SK-N-SH treated with all-trans-retinoic acid at 6 μM for 48 hours (cell line): ENCODE measurements around the gene NAIF1.

Experiments
- ATAC-seq: fragments of 200-7000 bp; cut with Tn5 transposase; 3 replicates; pipeline ENCODE4 v1.9.1; 2020; ENCODE audit warnings: mild to moderate bottlenecking, moderate library complexity
- ARNTL ChIP-seq: fragments of 450-650 bp; formaldehyde crosslinking; IDR thresholded peaks from 2 replicates; pipeline ENCODE4 v1.5.0; 2020; ENCODE audit warnings: low read depth, mild to moderate bottlenecking, moderate library complexity, borderline replicate concordance
- BACH2 ChIP-seq: fragments of 250-450 bp; sonication (Bioruptor Pico); IDR thresholded peaks from 2 replicates; pipeline ENCODE4 v1.9.0; 2021; ENCODE audit warnings: mild to moderate bottlenecking, borderline replicate concordance
- CSDC2 ChIP-seq: fragments of 250-450 bp; sonication (Bioruptor Pico); IDR thresholded peaks from 2 replicates; pipeline ENCODE4 v1.5.0; 2020; ENCODE audit warnings: mild to moderate bottlenecking, moderate library complexity
- CSRNP3 ChIP-seq: fragments of 250-450 bp; sonication (Bioruptor Pico); IDR thresholded peaks from 2 replicates; pipeline ENCODE4 v1.5.1; 2021; ENCODE audit warnings: mild to moderate bottlenecking, moderate library complexity
- ESRRG ChIP-seq: fragments of 250-450 bp; sonication (Bioruptor Pico); IDR thresholded peaks from 2 replicates; pipeline ENCODE4 v1.6.1; 2021; ENCODE audit warnings: mild to moderate bottlenecking
- GLIS3 ChIP-seq: fragments of 250-450 bp; sonication (Bioruptor Pico); IDR thresholded peaks from 2 replicates; pipeline ENCODE4 v1.5.0; 2020; ENCODE audit warnings: mild to moderate bottlenecking, moderate library complexity
- ISL1 ChIP-seq: fragments of 250-450 bp; sonication (Bioruptor Pico); IDR thresholded peaks from 2 replicates; pipeline ENCODE4 v2.1.2; 2022; ENCODE audit warnings: mild to moderate bottlenecking, moderate library complexity
- OSR1 ChIP-seq: fragments of 250-450 bp; sonication (Bioruptor Pico); IDR thresholded peaks from 2 replicates; pipeline ENCODE4 v1.8.0; 2022; ENCODE audit warnings: moderate library complexity, mild to moderate bottlenecking, inconsistent platforms
- PATZ1 ChIP-seq: fragments of 250-450 bp; sonication (Bioruptor Pico); IDR thresholded peaks from 2 replicates; pipeline ENCODE4 v1.8.0; 2020; ENCODE audit warnings: mild to moderate bottlenecking, moderate library complexity, borderline replicate concordance
- PPARA ChIP-seq: fragments of 250-450 bp; sonication (Bioruptor Pico); IDR thresholded peaks from 2 replicates; pipeline ENCODE4 v1.5.0; 2020; ENCODE audit warnings: mild to moderate bottlenecking, borderline replicate concordance
- RARB ChIP-seq: fragments of 250-450 bp; sonication (Bioruptor Pico); IDR thresholded peaks from 2 replicates; pipeline ENCODE4 v1.8.0; 2021; ENCODE audit warnings: mild to moderate bottlenecking, moderate library complexity
- SNAI2 ChIP-seq: fragments of 250-450 bp; sonication (Bioruptor Pico); IDR thresholded peaks from 2 replicates; pipeline ENCODE4 v1.5.0; 2020; ENCODE audit warnings: mild to moderate bottlenecking, moderate library complexity
- TCF4 ChIP-seq: fragments of 250-450 bp; sonication (Bioruptor Pico); IDR thresholded peaks from 2 replicates; pipeline ENCODE4 v1.8.0; 2021; ENCODE audit warnings: mild to moderate bottlenecking, moderate library complexity, borderline replicate concordance
- TOX ChIP-seq: fragments of 250-450 bp; sonication (Bioruptor Pico); IDR thresholded peaks from 2 replicates; pipeline ENCODE4 v1.8.0; 2021; ENCODE audit warnings: mild to moderate bottlenecking, moderate library complexity, borderline replicate concordance
- ZC3H10 ChIP-seq: fragments of 250-450 bp; sonication (Bioruptor Pico); IDR thresholded peaks from 2 replicates; pipeline ENCODE4 v1.5.1; 2021; ENCODE audit warnings: mild to moderate bottlenecking, moderate library complexity
- ZFP3 ChIP-seq: fragments of 250-450 bp; sonication (Bioruptor Pico); IDR thresholded peaks from 2 replicates; pipeline ENCODE4 v1.5.0; 2020; ENCODE audit warnings: mild to moderate bottlenecking, moderate library complexity
- ZFP30 ChIP-seq: fragments of 450-650 bp; formaldehyde crosslinking; IDR thresholded peaks from 2 replicates; pipeline ENCODE4 v1.5.0; 2022; ENCODE audit warnings: mild to moderate bottlenecking, moderate library complexity
- ZNF565 ChIP-seq: fragments of 450-650 bp; formaldehyde crosslinking; conservative IDR thresholded peaks from 2 replicates; pipeline ENCODE4 v1.5.0; 2020; ENCODE audit warnings: low read depth, mild to moderate bottlenecking, moderate library complexity
- ZNF70 ChIP-seq: fragments of 450-650 bp; formaldehyde crosslinking; IDR thresholded peaks from 2 replicates; pipeline ENCODE4 v1.5.0; 2020; ENCODE audit warnings: mild to moderate bottlenecking, moderate library complexity
- ZNF8 ChIP-seq: fragments of 450-650 bp; formaldehyde crosslinking; IDR thresholded peaks from 2 replicates; pipeline ENCODE4 v1.5.0; 2020; ENCODE audit warnings: mild to moderate bottlenecking, moderate library complexity
- TF ChIP-seq, protein P1 (sequence below): fragments of 250-450 bp; sonication (Bioruptor Pico); IDR thresholded peaks from 2 replicates; pipeline ENCODE4 v1.8.0; 2021; ENCODE audit warnings: low read depth, mild to moderate bottlenecking, moderate library complexity, borderline replicate concordance
- TF ChIP-seq, protein P2 (sequence below): fragments of 250-450 bp; sonication (Bioruptor Pico); IDR thresholded peaks from 2 replicates; pipeline ENCODE4 v1.5.0; 2020; ENCODE audit warnings: mild to moderate bottlenecking, moderate library complexity

Gene NAIF1

GRCh38 chr9:128106181-128106939 lies 39.2 kb upstream of the NAIF1 start:
- TF ChIP-seq ARNTL (CRISPR knock-in tag) (no peak), SNAI2 (CRISPR knock-in tag) (no peak), GLIS3 (CRISPR knock-in tag) (no peak), ZFP3 (CRISPR knock-in tag) (no peak), ZFP30 (CRISPR knock-in tag) (no peak), ZNF8 (CRISPR knock-in tag) (no peak), TOX (CRISPR knock-in tag) (no peak), ZC3H10 (CRISPR knock-in tag) (no peak), PPARA (no peak), ZNF565 (no peak), RARB (CRISPR knock-in tag) (no peak), CSRNP3 (CRISPR knock-in tag) (no peak), ZNF70 (no peak), TCF4 (CRISPR knock-in tag) (no peak)
- TF ChIP-seq, protein P1, sequence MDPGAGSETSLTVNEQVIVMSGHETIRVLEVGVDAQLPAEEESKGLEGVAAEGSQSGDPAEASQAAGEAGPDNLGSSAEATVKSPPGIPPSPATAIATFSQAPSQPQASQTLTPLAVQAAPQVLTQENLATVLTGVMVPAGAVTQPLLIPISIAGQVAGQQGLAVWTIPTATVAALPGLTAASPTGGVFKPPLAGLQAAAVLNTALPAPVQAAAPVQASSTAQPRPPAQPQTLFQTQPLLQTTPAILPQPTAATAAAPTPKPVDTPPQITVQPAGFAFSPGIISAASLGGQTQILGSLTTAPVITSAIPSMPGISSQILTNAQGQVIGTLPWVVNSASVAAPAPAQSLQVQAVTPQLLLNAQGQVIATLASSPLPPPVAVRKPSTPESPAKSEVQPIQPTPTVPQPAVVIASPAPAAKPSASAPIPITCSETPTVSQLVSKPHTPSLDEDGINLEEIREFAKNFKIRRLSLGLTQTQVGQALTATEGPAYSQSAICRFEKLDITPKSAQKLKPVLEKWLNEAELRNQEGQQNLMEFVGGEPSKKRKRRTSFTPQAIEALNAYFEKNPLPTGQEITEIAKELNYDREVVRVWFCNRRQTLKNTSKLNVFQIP (CRISPR knock-in tag), result no peak
- TF ChIP-seq, protein P2, sequence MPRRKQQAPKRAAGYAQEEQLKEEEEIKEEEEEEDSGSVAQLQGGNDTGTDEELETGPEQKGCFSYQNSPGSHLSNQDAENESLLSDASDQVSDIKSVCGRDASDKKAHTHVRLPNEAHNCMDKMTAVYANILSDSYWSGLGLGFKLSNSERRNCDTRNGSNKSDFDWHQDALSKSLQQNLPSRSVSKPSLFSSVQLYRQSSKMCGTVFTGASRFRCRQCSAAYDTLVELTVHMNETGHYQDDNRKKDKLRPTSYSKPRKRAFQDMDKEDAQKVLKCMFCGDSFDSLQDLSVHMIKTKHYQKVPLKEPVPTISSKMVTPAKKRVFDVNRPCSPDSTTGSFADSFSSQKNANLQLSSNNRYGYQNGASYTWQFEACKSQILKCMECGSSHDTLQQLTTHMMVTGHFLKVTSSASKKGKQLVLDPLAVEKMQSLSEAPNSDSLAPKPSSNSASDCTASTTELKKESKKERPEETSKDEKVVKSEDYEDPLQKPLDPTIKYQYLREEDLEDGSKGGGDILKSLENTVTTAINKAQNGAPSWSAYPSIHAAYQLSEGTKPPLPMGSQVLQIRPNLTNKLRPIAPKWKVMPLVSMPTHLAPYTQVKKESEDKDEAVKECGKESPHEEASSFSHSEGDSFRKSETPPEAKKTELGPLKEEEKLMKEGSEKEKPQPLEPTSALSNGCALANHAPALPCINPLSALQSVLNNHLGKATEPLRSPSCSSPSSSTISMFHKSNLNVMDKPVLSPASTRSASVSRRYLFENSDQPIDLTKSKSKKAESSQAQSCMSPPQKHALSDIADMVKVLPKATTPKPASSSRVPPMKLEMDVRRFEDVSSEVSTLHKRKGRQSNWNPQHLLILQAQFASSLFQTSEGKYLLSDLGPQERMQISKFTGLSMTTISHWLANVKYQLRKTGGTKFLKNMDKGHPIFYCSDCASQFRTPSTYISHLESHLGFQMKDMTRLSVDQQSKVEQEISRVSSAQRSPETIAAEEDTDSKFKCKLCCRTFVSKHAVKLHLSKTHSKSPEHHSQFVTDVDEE, result no peak
- ATAC-seq, result no peak

- TF ChIP-seq ZNF70 (no peak), ZC3H10 (CRISPR knock-in tag) (no peak), BACH2 (CRISPR knock-in tag) (no peak), ARNTL (CRISPR knock-in tag) (no peak), ZFP30 (CRISPR knock-in tag) (no peak), GLIS3 (CRISPR knock-in tag) (no peak), ESRRG (CRISPR knock-in tag) (no peak), ZNF8 (CRISPR knock-in tag) (no peak), ZNF565 (no peak), CSRNP3 (CRISPR knock-in tag) (no peak), PATZ1 (CRISPR knock-in tag) (no peak), PPARA (no peak), ISL1 (CRISPR knock-in tag) (no peak), TCF4 (CRISPR knock-in tag) (no peak), TOX (CRISPR knock-in tag) (no peak), OSR1 (no peak), ZFP3 (CRISPR knock-in tag) (no peak), CSDC2 (CRISPR knock-in tag) (no peak)
- TF ChIP-seq, protein P1 (CRISPR knock-in tag), result no peak
- TF ChIP-seq, protein P2, result no peak
- no peak for ATAC-seq
These were observed 38.5 kb upstream of the NAIF1 start for GRCh38 chr9:128105538-128106175.
